GM10248 (cell line): Measurements from ENCODE around the gene EXD3.

Experiments used
- CTCF ChIA-PET: fragments of 300-600 bp; sonication (Branson Sonifier 250); formaldehyde crosslinking; extraction: SDS; loops from one replicate; lab custom pipeline; 2021; ENCODE audit warnings: antibody characterized with exemption; lab: Yijun Ruan, JAX
- POLR2A ChIA-PET: fragments of 350-650 bp; sonication (Branson Sonifier 250); formaldehyde crosslinking; extraction: SDS; loops from one replicate; lab custom pipeline; 2020; ENCODE audit warnings: antibody characterized with exemption; lab: Yijun Ruan, JAX
- DNase-seq: peaks from one replicate; pipeline ENCODE4 v3.0.0; 2012; ENCODE audit errors: extremely low spot score
- CTCF ChIP-seq: IDR thresholded peaks from 2 replicates; pipeline ENCODE4 v1.5.1; 2012; ENCODE audit warnings: mild to moderate bottlenecking, low read depth; ENCODE audit errors: extremely low read depth, missing control alignments, control extremely low read depth

EXD3 gene

GRCh38 chr9:137393176-137394150 is 29.5 kb downstream of the EXD3 start:
- POLR2A ChIA-PET, result interaction anchor here (0.6 kb wide), 1 partner anchor 85 kb away, joined by 5 read pairs; no protein-coding TSS in a partner anchor
- DNase-seq, result no peak
- CTCF ChIA-PET, result interaction anchor here (1.2 kb wide), 1 partner anchor 19 kb away, joined by 3 read pairs; no protein-coding TSS in a partner anchor
- no peak for TF ChIP-seq CTCF

GRCh38 chr9:137392232-137393007 is 30.5 kb downstream of the EXD3 start:
- TF ChIP-seq CTCF, result no peak
- DNase-seq, result no peak
- CTCF ChIA-PET, result interaction anchor here (1.2 to 1.4 kb wide), 2 partner anchors 20 to 90 kb away, joined by 3 to 4 read pairs; partner anchors contain the start of gene NRARP
- POLR2A ChIA-PET, result no interaction called here

GRCh38 chr9:137391411-137391754 is 31.6 kb downstream of the EXD3 start:
- POLR2A ChIA-PET, result no interaction called here
- no peak for TF ChIP-seq CTCF
- CTCF ChIA-PET, result interaction anchor here (1.0 to 1.4 kb wide), 2 partner anchors 75 to 89 kb away, joined by 3 to 4 read pairs; partner anchors contain the start of gene NRARP
- DNase-seq, result no peak

GRCh38 chr9:137390553-137391410 is 32.2 kb downstream of the EXD3 start:
- CTCF ChIA-PET, result interaction anchor here (1.0 to 1.4 kb wide), 2 partner anchors 74 to 89 kb away, joined by 3 to 4 read pairs; partner anchors contain the start of gene NRARP
- no peak for TF ChIP-seq CTCF
- POLR2A ChIA-PET, result no interaction called here
- DNase-seq, result no peak

GRCh38 chr9:137389428-137389746 is 33.6 kb downstream of the EXD3 start:
- TF ChIP-seq CTCF, result no peak
- CTCF ChIA-PET, result no interaction called here
- POLR2A ChIA-PET, result no interaction called here
- no peak for DNase-seq
